Mucosa of descending colon (tissue), 3 donors: Measurements from ENCODE around the gene RTKN2. TPM values are rescaled to one million over a fixed set of nuclear protein-coding genes. Genes with fewer than 3 reads are reported as not detected.

ENCODE experiments used
- ATAC-seq: fragments of 200-7000 bp; cut with Tn5 transposase; one replicate; pipeline ENCODE4 v1.9.1; 2020; ENCODE audit warnings: mild to moderate bottlenecking, moderate library complexity
- DNase-seq, 3 donors: peaks; one replicate each; pipeline ENCODE4 v3.0.0-alpha.2; 2020
- H3K36me3 ChIP-seq: fragments of 200-600 bp; one replicate; pipeline ENCODE4 v1.8.0; 2021; ENCODE audit warnings: low read depth, mild to moderate bottlenecking
- H3K4me1 ChIP-seq: fragments of 200-600 bp; one replicate; pipeline ENCODE4 v1.8.0; 2021; ENCODE audit warnings: low read depth, mild to moderate bottlenecking
- H3K4me3 ChIP-seq: fragments of 200-600 bp; one replicate; pipeline ENCODE4 v1.8.0; 2021; ENCODE audit warnings: mild to moderate bottlenecking
- H3K9me3 ChIP-seq: fragments of 200-600 bp; one replicate; pipeline ENCODE4 v1.8.0; 2021; ENCODE audit warnings: mild to moderate bottlenecking
- CTCF ChIP-seq: fragments of 200-600 bp; IDR thresholded peaks from one replicate; pipeline ENCODE4 v1.8.0; 2022; ENCODE audit warnings: antibody characterized with exemption, mild to moderate bottlenecking
- intact Hi-C, 2 donors: fragments of 100-400 bp; cut with DNase I in 1 of 2; cut with micrococcal nuclease in 1 of 2; formaldehyde crosslinking; loops; one replicate each; pipeline versions ENCODE4 v1.11.0 to v1.11.1; 2022; cut with DNase I, micrococcal nuclease
- long read RNA-seq, 2 donors: library from polyadenylated mRNA; unstranded; transcript quantifications; one replicate each; pipeline ENCODE4 v2.0.0, GENCODE V29; 2019 to 2021
- total RNA-seq, 3 donors: library from RNA; stranded (reverse); fragmentation: NEBNext Ultra II Directional in 2 of 3; extraction: Animal tissue kit (Norgen Biotek cat#: 25700) in 2 of 3; gene quantifications; one replicate each; pipeline versions ENCODE4 v1.2.1 to v1.2.4, GENCODE V29; 2021 to 2023
- donor health status: DM: no; HTN: no; CAD: no; lungs with moderate emphysema.
- donor health status: DM: no; HTN: no; CAD: no.
- donor health status: DM: no; HTN: yes; CAD: no.

The RTKN2 gene
- 1 to 10 TPM in 2 of 3 donors, under 1 TPM in 1; 0.70 to 4.3 (median 1.8) TPM for total RNA-seq
- long read RNA-seq, donor 1, result 0 reads
- long read RNA-seq, donor 2, full-length matches to known transcripts, result 4 of 4 reads
- long read RNA-seq, donor 2, partial matches to known transcripts, result 0 of 4 reads
- long read RNA-seq, donor 2, other reads (novel, unspliced or antisense), result 0 of 4 reads

- DNase-seq (peak; percentile 87 to 92 (median 92)), ATAC-seq (peak; percentile 96)
- intact Hi-C loops, result no loop called here
- Histone ChIP-seq H3K9me3 (no peaks in the 10 kb centered on the region), H3K36me3 (no peaks in the 10 kb centered on the region), H3K4me3 (peak within 1 kb of the TSS; percentile 62), H3K4me1 (peaks cover 7% of the 10 kb centered on the region)
- TF ChIP-seq CTCF, result no peak
These were observed at the start of gene RTKN2 for GRCh38 chr10:62268399-62269114. TSS of gene RTKN2 (minus strand) at chr10:62268844. CDS start at chr10:62268610, 234 bp downstream.

- no peaks in the 10 kb centered on the region for H3K36me3 ChIP-seq
- H3K4me1 ChIP-seq, result no peaks in the 10 kb centered on the region
- ATAC-seq (no peak), DNase-seq (no peak)
- no peaks in the 10 kb centered on the region for H3K9me3 ChIP-seq
- no peak for TF ChIP-seq CTCF
- intact Hi-C loops, result no loop called here
- H3K4me3 ChIP-seq, result no peak overlapping the region
These were observed 48.6 kb upstream of the RTKN2 start for GRCh38 chr10:62317257-62317656.

GRCh38 chr10:62309254-62309653 lies 40.6 kb upstream of the RTKN2 start:
- TF ChIP-seq CTCF, result no peak
- intact Hi-C loops, result no loop called here
- Histone ChIP-seq H3K9me3 (no peaks in the 10 kb centered on the region), H3K36me3 (no peaks in the 10 kb centered on the region), H3K4me1 (no peaks in the 10 kb centered on the region), H3K4me3 (no peak overlapping the region)
- no peak for DNase-seq
- no peak for ATAC-seq

GRCh38 chr10:62308101-62308500 lies 39.5 kb upstream of the RTKN2 start:
- intact Hi-C loops, result no loop called here
- ATAC-seq (no peak), DNase-seq (no peak)
- no peak overlapping the region for H3K4me3 ChIP-seq
- no peaks in the 10 kb centered on the region for H3K9me3 ChIP-seq
- H3K4me1 ChIP-seq, result no peaks in the 10 kb centered on the region
- TF ChIP-seq CTCF, result no peak
- no peaks in the 10 kb centered on the region for H3K36me3 ChIP-seq

- Histone ChIP-seq H3K9me3 (no peaks in the 10 kb centered on the region), H3K4me3 (no peak overlapping the region), H3K36me3 (no peaks in the 10 kb centered on the region), H3K4me1 (no peaks in the 10 kb centered on the region)
- intact Hi-C loops, result no loop called here
- TF ChIP-seq CTCF, result no peak
- DNase-seq (no peak), ATAC-seq (no peak)
These were observed 39.0 kb upstream of the RTKN2 start for GRCh38 chr10:62307635-62308034.
